H9 (cell line): ENCODE data around the gene PIN1. TPM values are rescaled to one million over a fixed set of nuclear protein-coding genes. Genes with fewer than 3 reads are reported as not detected.

Experiments used
- DNase-seq: peaks from one replicate; pipeline ENCODE4 v3.0.0-alpha.2; 2017
- H2AFZ ChIP-seq: one replicate; pipeline ENCODE4 v1.6.1; 2013; ENCODE audit warnings: mild to moderate bottlenecking, low read length, control low read depth, moderate library complexity
- H2AK5ac ChIP-seq: 2 replicates; pipeline ENCODE4 v1.6.1; 2013; ENCODE audit warnings: low read length, control low read depth, mixed read lengths; ENCODE audit not compliant: insufficient read length
- H2BK120ac ChIP-seq: one replicate; pipeline ENCODE4 v1.6.1; 2013; ENCODE audit warnings: low read depth, mild to moderate bottlenecking, low read length, control low read depth, inconsistent platforms; ENCODE audit not compliant: poor library complexity, severe bottlenecking
- H2BK12ac ChIP-seq: 2 replicates; pipeline ENCODE4 v1.6.1; 2013; ENCODE audit warnings: low read length, control low read depth, mixed read lengths, low read depth; ENCODE audit not compliant: insufficient read length
- H2BK15ac ChIP-seq: 2 replicates; pipeline ENCODE4 v1.6.1; 2013; ENCODE audit warnings: low read depth, low read length, control low read depth
- H2BK20ac ChIP-seq: one replicate; pipeline ENCODE4 v1.6.1; 2013; ENCODE audit warnings: low read depth, mild to moderate bottlenecking, low read length, control low read depth, inconsistent platforms; ENCODE audit not compliant: poor library complexity, severe bottlenecking
- H2BK5ac ChIP-seq: 2 replicates; pipeline ENCODE4 v1.6.1; 2013; ENCODE audit warnings: low read length, control low read depth, mixed read lengths; ENCODE audit not compliant: insufficient read length
- H3K14ac ChIP-seq: 2 replicates; pipeline ENCODE4 v1.6.1; 2013; ENCODE audit warnings: low read length, control low read depth; ENCODE audit not compliant: insufficient read depth
- H3K18ac ChIP-seq: 2 replicates; pipeline ENCODE4 v1.6.1; 2013; ENCODE audit warnings: low read depth, mild to moderate bottlenecking, mixed read lengths, low read length, control low read depth; ENCODE audit not compliant: insufficient read length
- H3K23ac ChIP-seq: 2 replicates; pipeline ENCODE4 v1.6.1; 2013; ENCODE audit warnings: low read length, control low read depth, mixed read lengths, low read depth; ENCODE audit not compliant: insufficient read length
- H3K23me2 ChIP-seq: 2 replicates; pipeline ENCODE4 v1.6.1; 2013; ENCODE audit warnings: low read depth, mild to moderate bottlenecking, mixed read lengths, low read length, control low read depth; ENCODE audit not compliant: insufficient read length, poor library complexity, severe bottlenecking
- H3K27ac ChIP-seq: 2 replicates; pipeline ENCODE4 v1.5.1; 2013; ENCODE audit warnings: low read length, control low read depth, mixed read lengths, low read depth; ENCODE audit not compliant: insufficient read length
- H3K27me3 ChIP-seq: 2 replicates; pipeline ENCODE4 v1.6.1; 2013; ENCODE audit warnings: low read length, control low read depth, inconsistent platforms; ENCODE audit not compliant: insufficient read depth
- H3K4ac ChIP-seq: 2 replicates; pipeline ENCODE4 v1.6.1; 2013; ENCODE audit warnings: low read depth, mild to moderate bottlenecking, control low read depth, inconsistent platforms, low read length, moderate library complexity
- H3K4me1 ChIP-seq: 2 replicates; pipeline ENCODE4 v1.6.1; 2013; ENCODE audit warnings: low read length, control low read depth, inconsistent platforms; ENCODE audit not compliant: insufficient read depth
- H3K4me2 ChIP-seq: 2 replicates; pipeline ENCODE4 v1.6.1; 2013; ENCODE audit warnings: low read length, control low read depth, mixed read lengths; ENCODE audit not compliant: insufficient read length, insufficient read depth
- H3K56ac ChIP-seq: 2 replicates; pipeline ENCODE4 v1.6.1; 2013; ENCODE audit warnings: low read depth, mild to moderate bottlenecking, mixed read lengths, low read length, control low read depth; ENCODE audit not compliant: insufficient read length
- H3K79me1 ChIP-seq: 2 replicates; pipeline ENCODE4 v1.6.1; 2013; ENCODE audit warnings: low read depth, mild to moderate bottlenecking, moderate library complexity, low read length, control low read depth, inconsistent platforms; ENCODE audit not compliant: insufficient read depth, poor library complexity, severe bottlenecking
- H3K79me2 ChIP-seq: 2 replicates; pipeline ENCODE4 v1.6.1; 2013; ENCODE audit warnings: low read length, control low read depth, inconsistent platforms; ENCODE audit not compliant: insufficient read depth
- H3K9ac ChIP-seq: 2 replicates; pipeline ENCODE4 v1.6.1; 2013; ENCODE audit warnings: low read length, control low read depth, mixed read lengths; ENCODE audit not compliant: insufficient read length; ENCODE audit errors: extremely low read depth
- H3K9me3 ChIP-seq: one replicate; pipeline ENCODE4 v1.6.1; 2013; ENCODE audit warnings: low read depth, low read length, inconsistent platforms; ENCODE audit not compliant: control insufficient read depth
- H3T11ph ChIP-seq: one replicate; pipeline ENCODE4 v1.6.1; 2013; ENCODE audit warnings: mild to moderate bottlenecking, low read length, control low read depth, inconsistent platforms
- H4K20me1 ChIP-seq: one replicate; pipeline ENCODE4 v1.6.1; 2013; ENCODE audit not compliant: control insufficient read depth, insufficient read length, insufficient read depth
- H4K5ac ChIP-seq: 2 replicates; pipeline ENCODE4 v1.6.1; 2013; ENCODE audit warnings: low read depth, mild to moderate bottlenecking, mixed read lengths, low read length, control low read depth; ENCODE audit not compliant: insufficient read length
- H4K8ac ChIP-seq: replicated peaks from 2 replicates; pipeline ENCODE4 v1.6.1; 2013; ENCODE audit warnings: low read length, control low read depth, mixed read lengths, low read depth; ENCODE audit not compliant: insufficient read length
- H4K91ac ChIP-seq: 2 replicates; pipeline ENCODE4 v1.6.1; 2013; ENCODE audit warnings: low read depth, mild to moderate bottlenecking, moderate library complexity, mixed read lengths, low read length, control low read depth; ENCODE audit not compliant: insufficient read length
- H3K27ac Mint-ChIP-seq, 3 experiments: 2 replicates in 2 of 3; 3 replicates in 1 of 3; pipeline ENCODE4 v1.8.0; 2020 to 2021; ENCODE audit warnings: mixed read lengths in 3 of 3, mild to moderate bottlenecking in 1 of 3, moderate library complexity in 1 of 3
- H3K27me3 Mint-ChIP-seq: 2 replicates; pipeline ENCODE4 v1.8.0; 2021; ENCODE audit warnings: low read depth, mild to moderate bottlenecking, moderate library complexity, mixed read lengths
- H3K36me3 Mint-ChIP-seq, 3 experiments: 2 replicates in 2 of 3; 3 replicates in 1 of 3; pipeline ENCODE4 v1.8.0; 2020 to 2021; ENCODE audit warnings: low read depth in 3 of 3, mixed read lengths in 3 of 3; ENCODE audit not compliant: insufficient read depth in 1 of 3
- H3K4me1 Mint-ChIP-seq, 2 experiments: 2 replicates each; pipeline ENCODE4 v1.8.0; 2020; ENCODE audit warnings: mixed read lengths in 2 of 2
- H3K4me3 Mint-ChIP-seq, 2 experiments: 2 replicates in 1 of 2; 3 replicates in 1 of 2; pipeline ENCODE4 v1.8.0; 2020 to 2021; ENCODE audit warnings: mild to moderate bottlenecking in 2 of 2, mixed read lengths in 2 of 2, moderate library complexity in 1 of 2
- H3K9me3 Mint-ChIP-seq, 2 experiments: 2 replicates in 1 of 2; 3 replicates in 1 of 2; pipeline ENCODE4 v1.8.0; 2020; ENCODE audit warnings: mild to moderate bottlenecking in 2 of 2, mixed read lengths in 2 of 2, moderate library complexity in 1 of 2
- CTCF ChIP-seq: fragments of 200-600 bp; sonication (generic); conservative IDR thresholded peaks from 3 replicates; pipeline ENCODE4 v1.8.0; 2021; ENCODE audit warnings: antibody characterized with exemption, mild to moderate bottlenecking
- WGBS: extraction: QIAGEN DNeasy Blood & Tissue Kit; methylation state at CpG from one replicate; pipeline ENCODE4 v1.1.7; 2013; ENCODE audit warnings: missing lambda C conversion rate, low lambda C conversion rate, mixed read lengths; ENCODE audit not compliant: insufficient read length; ENCODE audit errors: extremely low coverage; 5-methylcytosine and 5-hydroxymethylcytosine counted together
- total RNA-seq: library from RNA; stranded (reverse); gene quantifications from 2 replicates; pipeline ENCODE4 v1.2.1, GENCODE V29; 2021

PIN1 gene
- total RNA-seq, 1 experiment from 2014 or later: 110 TPM

- no peaks in the 10 kb centered on the region for H3K4me1 ChIP-seq
- no peaks in the 10 kb centered on the region for H3K27me3 ChIP-seq
- no CpG with 5 or more reads among the region's 13 CpGs for whole genome bisulfite sequencing
- H3K4me2 ChIP-seq: no peak overlapping the region
- no peak overlapping the region for H4K8ac ChIP-seq
- H3K79me1 ChIP-seq: no peaks in the 10 kb centered on the region
- H2BK20ac ChIP-seq: no peak overlapping the region
- H3K27me3 Mint-ChIP-seq: no peaks in the 10 kb centered on the region
- no peak overlapping the region for H3T11ph ChIP-seq
- no peaks in the 10 kb centered on the region for H4K20me1 ChIP-seq
- H3K23ac ChIP-seq: no peak overlapping the region
- no peak overlapping the region for H3K27ac Mint-ChIP-seq
- H3K4me3 Mint-ChIP-seq: no peak overlapping the region
- TF ChIP-seq CTCF: no peak
- H3K79me2 ChIP-seq: no peaks in the 10 kb centered on the region
- H4K91ac ChIP-seq: no peak overlapping the region
- H2AFZ ChIP-seq: no peak overlapping the region
- peaks cover 19 to 57% (median 50%) of the 10 kb centered on the region in 3 experiments; a peak in 6 of 7 replicates for H3K36me3 Mint-ChIP-seq
- peaks cover under 1 to 3% of the 10 kb centered on the region in 2 experiments for H3K4me1 Mint-ChIP-seq
- no peak overlapping the region for H2AK5ac ChIP-seq
- no peak overlapping the region for H2BK12ac ChIP-seq
- H3K14ac ChIP-seq: no peak overlapping the region
- no peak overlapping the region for H2BK5ac ChIP-seq
- no peak overlapping the region for H3K56ac ChIP-seq
- H3K9ac ChIP-seq: no peak overlapping the region
- no peak for DNase-seq
- no peaks in the 10 kb centered on the region for H3K23me2 ChIP-seq
- H4K5ac ChIP-seq: no peak overlapping the region
- H3K9me3 ChIP-seq: no peaks in the 10 kb centered on the region
- no peak overlapping the region for H2BK15ac ChIP-seq
- H3K27ac ChIP-seq: no peak overlapping the region
- H2BK120ac ChIP-seq: no peak overlapping the region
- H3K9me3 Mint-ChIP-seq: no peaks in the 10 kb centered on the region
- H3K4ac ChIP-seq: no peak overlapping the region
- H3K18ac ChIP-seq: no peak overlapping the region
Measured at GRCh38 chr19:9857076-9857721, 22.1 kb downstream of the PIN1 start.
